Measurements from ENCODE around the gene RNU6-9. TPM values are rescaled to one million over a fixed set of nuclear protein-coding genes. Genes with fewer than 3 reads are reported as not detected.

Gene RNU6-9
- total RNA-seq, 1 experiment from 2014 or later, result not detected

DNA sequence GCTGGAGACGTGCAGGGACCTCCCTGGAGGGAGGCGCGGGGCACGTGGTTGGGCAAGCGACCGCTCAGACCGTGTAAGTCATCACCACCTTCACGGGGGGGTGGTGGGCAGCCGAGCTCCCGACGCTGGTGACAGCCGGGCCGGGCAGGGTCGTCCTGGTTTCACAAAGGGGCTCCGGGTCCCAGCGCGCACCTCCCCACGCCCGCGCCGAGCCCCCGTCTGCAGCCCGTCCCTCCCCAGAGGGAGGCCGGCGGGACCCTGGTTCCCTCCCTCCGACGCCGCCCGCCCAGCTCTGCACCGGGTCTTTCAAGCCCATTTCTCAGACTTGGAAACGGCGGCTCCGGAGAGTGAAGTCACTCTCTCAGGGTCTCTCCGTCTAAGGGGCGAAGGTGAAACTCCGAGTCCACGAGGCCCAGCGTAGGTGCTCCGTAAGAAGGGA, 31.8 kb downstream of the RNU6-9 start:
- CTCF ChIA-PET, result no interaction called here
- BruUV-seq (replicated peaks), result no TSS peak
- intact Hi-C loops (cut with micrococcal nuclease; ENCODE audit: unreplicated experiment), result loop anchor here (10.0 kb wide), 2 partner anchors 260 to 350 kb away; partner anchors contain the start of genes BSG and RNF126
- Histone ChIP-seq H3K36me3 (ENCODE audit: low read depth) (no peaks in the 10 kb centered on the region), H2AFZ (peak overlapping the region; percentile 79), H3K27me3 (ENCODE audit: insufficient read depth, low read depth) (no peaks in the 10 kb centered on the region; the same call in 1 of the 2 replicates), H3K4me1 (replicated peaks; ENCODE audit: insufficient read depth) (no peaks in the 10 kb centered on the region; the same call in 1 of the 2 replicates), H3K27ac (no peak overlapping the region), H3K4me2 (peak overlapping the region; percentile 76), H3F3A (ENCODE audit: insufficient read depth, low read depth) (peaks cover 14% of the 10 kb centered on the region; the same call in 1 of the 2 replicates), H3K4me3 (peak overlapping the region; percentile 77), H3K9me2 (ENCODE audit: insufficient read depth) (no peaks in the 10 kb centered on the region), H3K79me2 (ENCODE audit: low read depth) (no peaks in the 10 kb centered on the region), H4K20me1 (ENCODE audit: insufficient read depth) (no peaks in the 10 kb centered on the region; the same call in 1 of the 2 replicates), H3K9me3 (ENCODE audit: insufficient read depth, low read depth) (no peaks in the 10 kb centered on the region)
- POLR2A ChIA-PET (ENCODE audit: unreplicated experiment), result no interaction called here
- TF ChIP-seq CTCF (conservative IDR thresholded peaks at IDR 0.05) (no peak), EZH2 (IDR thresholded peaks at IDR 0.05; ENCODE audit: low read depth) (no peak)
- DNase-seq, result no peak

GRCh38 chr19:925526-926322, 32.4 kb downstream of the RNU6-9 start, which contains the start of gene ARID3A:
Gene ARID3A (plus strand): TSS chr19:926035. CDS start chr19:929529, 3,494 bp downstream.
- TF ChIP-seq EZH2 (IDR thresholded peaks at IDR 0.05; ENCODE audit: low read depth) (no peak), CTCF (conservative IDR thresholded peaks at IDR 0.05) (no peak)
- H3F3A ChIP-seq (ENCODE audit: insufficient read depth, low read depth), result peaks cover 14% of the 10 kb centered on the region; the same call in 1 of the 2 replicates
- H3K36me3 ChIP-seq (ENCODE audit: low read depth), result no peaks in the 10 kb centered on the region
- peak within 1 kb of the TSS; percentile 77 for H3K4me3 ChIP-seq
- H3K27me3 ChIP-seq (ENCODE audit: insufficient read depth, low read depth), result no peaks in the 10 kb centered on the region; the same call in 1 of the 2 replicates
- BruUV-seq (replicated peaks), result no TSS peak
- peak within 1 kb of the TSS; percentile 79 for H2AFZ ChIP-seq
- H3K79me2 ChIP-seq (ENCODE audit: low read depth), result no peaks in the 10 kb centered on the region
- ChIA-PET POLR2A (ENCODE audit: unreplicated experiment) (no interaction called here), CTCF (no interaction called here)
- no peak within 1 kb of the TSS for H3K27ac ChIP-seq
- no peaks in the 10 kb centered on the region for H3K9me3 ChIP-seq (ENCODE audit: insufficient read depth, low read depth)
- H4K20me1 ChIP-seq (ENCODE audit: insufficient read depth), result no peaks in the 10 kb centered on the region; the same call in 1 of the 2 replicates
- peak within 1 kb of the TSS; percentile 89 for H3K4me2 ChIP-seq
- H3K9me2 ChIP-seq (ENCODE audit: insufficient read depth), result no peaks in the 10 kb centered on the region
- no peaks in the 10 kb centered on the region; the same call in 1 of the 2 replicates for H3K4me1 ChIP-seq (replicated peaks; ENCODE audit: insufficient read depth)
- peak; percentile 53 to 80 for DNase-seq
- intact Hi-C loops (cut with micrococcal nuclease; ENCODE audit: unreplicated experiment), result loop anchor here (10.0 kb wide), 2 partner anchors 261 to 351 kb away; partner anchors contain the start of genes BSG and RNF126

GRCh38 chr19:926323-926588, 33.0 kb downstream of the RNU6-9 start:
- H3K9me2 ChIP-seq (ENCODE audit: insufficient read depth), result no peaks in the 10 kb centered on the region
- POLR2A ChIA-PET (ENCODE audit: unreplicated experiment), result no interaction called here
- TF ChIP-seq CTCF (conservative IDR thresholded peaks at IDR 0.05) (no peak), EZH2 (IDR thresholded peaks at IDR 0.05; ENCODE audit: low read depth) (no peak)
- no peaks in the 10 kb centered on the region for H3K9me3 ChIP-seq (ENCODE audit: insufficient read depth, low read depth)
- BruUV-seq (replicated peaks), result no TSS peak
- CTCF ChIA-PET, result no interaction called here
- peaks cover 8% of the 10 kb centered on the region; the same call in 1 of the 2 replicates for H3F3A ChIP-seq (ENCODE audit: insufficient read depth, low read depth)
- H3K79me2 ChIP-seq (ENCODE audit: low read depth), result no peaks in the 10 kb centered on the region
- peak overlapping the region; percentile 89 for H3K4me2 ChIP-seq
- intact Hi-C loops (cut with micrococcal nuclease; ENCODE audit: unreplicated experiment), result loop anchor here (10.0 kb wide), 2 partner anchors 261 to 351 kb away; partner anchors contain the start of genes BSG and RNF126
- H4K20me1 ChIP-seq (ENCODE audit: insufficient read depth), result no peaks in the 10 kb centered on the region; the same call in 1 of the 2 replicates
- H3K27me3 ChIP-seq (ENCODE audit: insufficient read depth, low read depth), result no peaks in the 10 kb centered on the region
- no peaks in the 10 kb centered on the region for H3K36me3 ChIP-seq (ENCODE audit: low read depth)
- peak overlapping the region; percentile 77 for H3K4me3 ChIP-seq
- H3K4me1 ChIP-seq (replicated peaks; ENCODE audit: insufficient read depth), result no peaks in the 10 kb centered on the region; the same call in 1 of the 2 replicates
- H2AFZ ChIP-seq, result peak overlapping the region; percentile 73; the same call in 1 of the 2 replicates
- H3K27ac ChIP-seq, result no peak overlapping the region
- no peak for DNase-seq
